Stimulated activated CD4-positive, alpha-beta T cell treated with anti-CD3 and anti-CD28 coated beads, Interleukin-2, amount 100 ng/mL, for 48 hours (primary cell): ENCODE measurements around the gene ASF1A.
"Not testable (repeated sequence)": the region's sequence is repeated elsewhere in the genome, so short reads cannot be mapped to it uniquely, and the experiment has no call there.

Experiments used
- DNase-seq, 2 donors: peaks; one replicate each; pipeline ENCODE4 v3.0.0-alpha.2; 2020

Gene ASF1A

GRCh38 chr6:118893807-118894424 lies at the start of gene ASF1A:
ASF1A (plus strand) TSS chr6:118894152; CDS start chr6:118894414, 262 bp downstream.
- peak; percentile 94 for DNase-seq

- no peak for DNase-seq
Measured at GRCh38 chr6:118844915-118845314, 49.0 kb upstream of the ASF1A start.

- DNase-seq = no peak
Measured at GRCh38 chr6:118853408-118853807, 40.5 kb upstream of the ASF1A start.

GRCh38 chr6:118856301-118856700 lies 37.7 kb upstream of the ASF1A start:
- DNase-seq = no peak

- DNase-seq = no peak
Measured at GRCh38 chr6:118859517-118860064, 34.4 kb upstream of the ASF1A start.

- no peak for DNase-seq
Measured at GRCh38 chr6:118860363-118860762, 33.6 kb upstream of the ASF1A start.

GRCh38 chr6:118860880-118861279 lies 33.1 kb upstream of the ASF1A start:
- DNase-seq = no peak

- no peak for DNase-seq
Measured at GRCh38 chr6:118862443-118862842, 31.5 kb upstream of the ASF1A start.

GRCh38 chr6:118864341-118865099 lies 29.4 kb upstream of the ASF1A start:
- DNase-seq = no peak

- no peak for DNase-seq
Measured at GRCh38 chr6:118865100-118865391, 28.9 kb upstream of the ASF1A start.

GRCh38 chr6:118867181-118867580 lies 26.8 kb upstream of the ASF1A start:
- no peak for DNase-seq

GRCh38 chr6:118868901-118869300 lies 25.1 kb upstream of the ASF1A start:
- DNase-seq = not testable (repeated sequence)

GRCh38 chr6:118869350-118869749 lies 24.6 kb upstream of the ASF1A start:
- no peak for DNase-seq

- no peak for DNase-seq
Measured at GRCh38 chr6:118869894-118870589, 23.9 kb upstream of the ASF1A start.

GRCh38 chr6:118871331-118871730 lies 22.6 kb upstream of the ASF1A start:
- no peak for DNase-seq

GRCh38 chr6:118872318-118872717 lies 21.6 kb upstream of the ASF1A start:
- DNase-seq = no peak

GRCh38 chr6:118872726-118873125 lies 21.2 kb upstream of the ASF1A start:
- no peak for DNase-seq

GRCh38 chr6:118873239-118873638 lies 20.7 kb upstream of the ASF1A start:
- DNase-seq = no peak

GRCh38 chr6:118875672-118876071 lies 18.3 kb upstream of the ASF1A start:
- DNase-seq = no peak

- DNase-seq = no peak
Measured at GRCh38 chr6:118876198-118876597, 17.8 kb upstream of the ASF1A start.

- DNase-seq = no peak
Measured at GRCh38 chr6:118876814-118877213, 17.1 kb upstream of the ASF1A start.

GRCh38 chr6:118877806-118878205 lies 16.1 kb upstream of the ASF1A start:
- no peak for DNase-seq

- DNase-seq = no peak
Measured at GRCh38 chr6:118881440-118882313, 12.3 kb upstream of the ASF1A start.
